Left lung (tissue), 10 donors: ENCODE results near the gene NKRF. TPM values are rescaled to one million over a fixed set of nuclear protein-coding genes. Genes with fewer than 3 reads are reported as not detected.

Experiments
- ATAC-seq: fragments of 200-7000 bp; cut with Tn5 transposase; one replicate; pipeline ENCODE4 v1.9.1; 2020; ENCODE audit warnings: moderate library complexity
- DNase-seq, 4 donors: peaks; one replicate each; pipeline ENCODE4 v3.0.0-alpha.2; 2013 to 2020
- H3K27ac ChIP-seq, 2 donors: fragments of 200-600 bp; sonication (generic) in 1 of 2; one replicate each; pipeline versions ENCODE4 v1.5.0 to v1.8.0; 2020 to 2021
- H3K27me3 ChIP-seq, 2 donors: fragments of 200-600 bp; sonication (generic) in 1 of 2; one replicate each; pipeline versions ENCODE4 v1.5.0 to v1.8.0; 2020 to 2021
- H3K36me3 ChIP-seq, 2 donors: fragments of 200-600 bp; sonication (generic) in 1 of 2; one replicate each; pipeline versions ENCODE4 v1.5.0 to v1.8.0; 2020 to 2021
- H3K4me1 ChIP-seq, 2 donors: fragments of 200-600 bp; one replicate each; pipeline ENCODE4 v1.8.0; 2021
- H3K4me3 ChIP-seq, 2 donors: fragments of 200-600 bp; sonication (generic) in 1 of 2; one replicate each; pipeline versions ENCODE4 v1.5.0 to v1.8.0; 2020 to 2021; ENCODE audit warnings: mild to moderate bottlenecking in 1 of 2
- H3K9me3 ChIP-seq, 2 donors: fragments of 200-600 bp; sonication (generic) in 1 of 2; one replicate each; pipeline versions ENCODE4 v1.5.0 to v1.8.0; 2020 to 2021
- CTCF ChIP-seq, 2 donors: fragments of 200-600 bp; sonication (generic) in 1 of 2; IDR thresholded peaks; one replicate each; pipeline versions ENCODE4 v1.5.0 to v1.8.0; 2021; ENCODE audit warnings: antibody characterized with exemption in 2 of 2
- intact Hi-C, 2 donors: fragments of 100-400 bp; cut with DNase I; formaldehyde crosslinking; loops; one replicate each; pipeline versions ENCODE4 v1.11.2 to v1.14.2; 2022
- polyA plus RNA-seq, 6 donors: library from polyadenylated mRNA; unstranded; fragments of 120-200 nt; gene quantifications; one replicate each; pipeline ENCODE4 v1.2.1, GENCODE V29; 2013; ENCODE audit not compliant: insufficient read length in 6 of 6
- total RNA-seq, 2 donors: library from RNA; stranded (reverse); fragmentation: NEBNext Ultra II Directional; extraction: Animal tissue kit (Norgen Biotek cat#: 25700); gene quantifications; one replicate each; pipeline ENCODE4 v1.2.1, GENCODE V29; 2021
- donor health status: DM: no; HTN: yes; CAD: no.
- donor health status: DM: no; HTN: no; CAD: no.

NKRF gene
- total and polyA plus RNA-seq, 8 donors = 7.0 to 15.1 (median 12.4) TPM

- intact Hi-C loops = no loop called here
- no peaks in the 10 kb centered on the region for H3K36me3 ChIP-seq
- H3K27ac ChIP-seq = peak overlapping the region; percentile 89 to 90
- no peak for TF ChIP-seq CTCF (IDR thresholded peaks at IDR 0.05)
- H3K27me3 ChIP-seq = no peaks in the 10 kb centered on the region
- H3K9me3 ChIP-seq = no peaks in the 10 kb centered on the region
- H3K4me1 ChIP-seq = peaks cover 0 to 10% of the 10 kb centered on the region in 2 donors
- peak overlapping the region; percentile 42 to 65 for H3K4me3 ChIP-seq
- DNase-seq = peak in 2 of 4 donors; percentile 37 to 42
- peak; percentile 30 for ATAC-seq
These were observed 32.3 kb downstream of the NKRF start for GRCh38 chrX:119573840-119574393.

GRCh38 chrX:119573222-119573621, 33.0 kb downstream of the NKRF start:
- TF ChIP-seq CTCF (IDR thresholded peaks at IDR 0.05) = no peak
- H3K36me3 ChIP-seq = no peaks in the 10 kb centered on the region
- H3K9me3 ChIP-seq = no peaks in the 10 kb centered on the region
- H3K27me3 ChIP-seq = no peaks in the 10 kb centered on the region
- peaks cover 0 to 10% of the 10 kb centered on the region in 2 donors for H3K4me1 ChIP-seq
- peak overlapping the region; percentile 89 to 90 for H3K27ac ChIP-seq
- intact Hi-C loops = no loop called here
- peak overlapping the region in 1 of 2 donors; percentile 65 for H3K4me3 ChIP-seq
- peak in 1 of 4 donors; percentile 6 for DNase-seq
- ATAC-seq = no peak

GRCh38 chrX:119570351-119570835, 35.8 kb downstream of the NKRF start:
- no peak overlapping the region for H3K27ac ChIP-seq
- DNase-seq = no peak
- ATAC-seq = no peak
- H3K4me3 ChIP-seq = no peak overlapping the region
- intact Hi-C loops = no loop called here
- peaks cover 0 to 3% of the 10 kb centered on the region in 2 donors for H3K4me1 ChIP-seq
- no peaks in the 10 kb centered on the region for H3K27me3 ChIP-seq
- no peak for TF ChIP-seq CTCF (IDR thresholded peaks at IDR 0.05)
- no peaks in the 10 kb centered on the region for H3K36me3 ChIP-seq
- H3K9me3 ChIP-seq = no peaks in the 10 kb centered on the region

- Histone ChIP-seq H3K4me3 (peak within 1 kb of the TSS; percentile 29 to 50), H3K27ac (peak within 1 kb of the TSS; percentile 37 to 58), H3K27me3 (no peaks in the 10 kb centered on the region), H3K36me3 (no peaks in the 10 kb centered on the region), H3K4me1 (peaks cover 0 to 13% of the 10 kb centered on the region in 2 donors), H3K9me3 (no peaks in the 10 kb centered on the region)
- intact Hi-C loops = no loop called here
- ATAC-seq (peak; percentile 96), DNase-seq (peak; percentile 85 to 92 (median 90))
- no peak for TF ChIP-seq CTCF (IDR thresholded peaks at IDR 0.05)
These were observed 41.0 kb downstream of the NKRF start, which contains the start of gene STEEP1 for GRCh38 chrX:119565107-119565663. Gene STEEP1, minus strand, starts transcription at chrX:119565409. Its CDS starts 54 bp downstream, at chrX:119565355.

GRCh38 chrX:119552508-119552907, 53.7 kb downstream of the NKRF start:
- Histone ChIP-seq H3K9me3 (no peaks in the 10 kb centered on the region), H3K27me3 (no peaks in the 10 kb centered on the region)
- no peak for TF ChIP-seq CTCF (IDR thresholded peaks at IDR 0.05)

More at GRCh38 chrX:119552508-119552907, 53.7 kb downstream of the NKRF start:
- Histone ChIP-seq H3K4me1 (no peaks in the 10 kb centered on the region), H3K4me3 (no peak overlapping the region), H3K27ac (no peak overlapping the region), H3K36me3 (no peaks in the 10 kb centered on the region)
- no peak for ATAC-seq
- intact Hi-C loops = no loop called here
- no peak for DNase-seq
